ENCODE measurements around the gene AHNAK. TPM values are rescaled to one million over a fixed set of nuclear protein-coding genes. Genes with fewer than 3 reads are reported as not detected.

The AHNAK gene
- total RNA-seq, 1 donor from 2014 or later: 96.5 TPM

DNA sequence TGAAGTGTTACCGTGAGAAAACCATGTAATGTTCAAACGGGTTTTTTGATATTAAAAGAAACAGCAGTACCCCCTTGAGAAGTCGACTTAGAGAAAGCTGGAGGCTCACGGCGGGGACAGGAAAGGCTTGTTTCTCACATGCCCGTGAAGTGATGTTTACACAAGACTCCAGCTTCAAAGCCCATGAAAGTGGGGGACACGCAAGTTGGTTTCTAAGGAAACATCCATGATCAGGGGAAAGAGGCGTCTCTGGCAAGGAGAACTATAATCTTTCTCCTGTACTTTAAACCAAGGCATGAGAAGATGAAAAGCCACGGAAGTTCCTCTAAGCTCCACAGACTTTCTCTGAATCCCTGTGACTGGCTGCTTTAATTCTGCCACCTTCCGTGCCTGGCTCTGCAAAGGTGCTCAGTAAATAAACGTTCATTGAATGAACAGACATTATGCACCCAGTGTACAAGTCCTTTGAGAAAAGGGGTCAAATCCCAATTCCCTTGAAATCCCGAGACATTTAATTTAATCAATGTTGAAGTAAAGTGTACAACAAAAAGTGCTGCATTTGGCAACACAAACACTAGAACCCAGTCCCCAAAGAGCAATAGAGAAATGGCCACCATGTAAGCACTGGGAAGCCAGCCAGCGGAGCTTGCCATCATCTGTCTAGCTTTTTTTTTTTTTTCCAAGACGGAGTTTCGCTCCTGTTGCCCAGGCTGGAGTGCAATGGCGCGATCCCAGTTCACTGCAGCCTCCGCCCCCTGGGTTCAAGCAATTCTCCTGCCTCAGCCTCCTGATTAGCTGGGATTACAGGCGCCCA is 58.7 kb downstream of the AHNAK start:
- intact Hi-C loops (cut with micrococcal nuclease): no loop called here
- no peaks in the 10 kb centered on the region for H3K36me3 Mint-ChIP-seq (ENCODE audit: low read depth)
- DNase-seq (ENCODE audit: low spot score): no peak
- no peaks in the 10 kb centered on the region for H3K4me1 Mint-ChIP-seq (ENCODE audit: low read depth)
- no peak overlapping the region for H3K4me3 Mint-ChIP-seq
- H3K9me3 Mint-ChIP-seq: no peaks in the 10 kb centered on the region
- H3K27ac Mint-ChIP-seq: no peak overlapping the region
- H3K27me3 Mint-ChIP-seq (ENCODE audit: insufficient read depth): peaks cover 6% of the 10 kb centered on the region

GRCh38 chr11:62487136-62487535 is 59.5 kb downstream of the AHNAK start:
- Mint-ChIP-seq H3K27ac (no peak overlapping the region), H3K9me3 (no peaks in the 10 kb centered on the region), H3K4me1 (ENCODE audit: low read depth) (no peaks in the 10 kb centered on the region), H3K36me3 (ENCODE audit: low read depth) (no peaks in the 10 kb centered on the region), H3K4me3 (no peak overlapping the region), H3K27me3 (ENCODE audit: insufficient read depth) (peaks cover 6% of the 10 kb centered on the region)
- no peak for DNase-seq (ENCODE audit: low spot score)
- intact Hi-C loops (cut with micrococcal nuclease): no loop called here

- Mint-ChIP-seq H3K4me1 (ENCODE audit: low read depth) (no peaks in the 10 kb centered on the region), H3K4me3 (no peak overlapping the region), H3K27me3 (ENCODE audit: insufficient read depth) (peaks cover 4% of the 10 kb centered on the region), H3K27ac (no peak overlapping the region), H3K36me3 (ENCODE audit: low read depth) (no peaks in the 10 kb centered on the region), H3K9me3 (no peaks in the 10 kb centered on the region)
- DNase-seq (ENCODE audit: low spot score): no peak
- intact Hi-C loops (cut with micrococcal nuclease): loop anchor here (5.0 kb wide), 1 partner anchor 92 kb away; no protein-coding TSS in a partner anchor
These were observed 62.3 kb downstream of the AHNAK start for GRCh38 chr11:62484352-62484751.

GRCh38 chr11:62482753-62483152 is 63.9 kb downstream of the AHNAK start:
- peaks cover 4% of the 10 kb centered on the region for H3K27me3 Mint-ChIP-seq (ENCODE audit: insufficient read depth)

GRCh38 chr11:62479631-62480201 is 66.9 kb downstream of the AHNAK start:
- no peaks in the 10 kb centered on the region for H3K36me3 Mint-ChIP-seq (ENCODE audit: low read depth)
- DNase-seq (ENCODE audit: low spot score): no peak
- no peaks in the 10 kb centered on the region for H3K4me1 Mint-ChIP-seq (ENCODE audit: low read depth)
- intact Hi-C loops (cut with micrococcal nuclease): loop anchor here (5.0 kb wide), 1 partner anchor 87 kb away; no protein-coding TSS in a partner anchor
- H3K9me3 Mint-ChIP-seq: no peaks in the 10 kb centered on the region
- no peak overlapping the region for H3K4me3 Mint-ChIP-seq
- peaks cover 1% of the 10 kb centered on the region for H3K27me3 Mint-ChIP-seq (ENCODE audit: insufficient read depth)
- H3K27ac Mint-ChIP-seq: no peak overlapping the region

More at GRCh38 chr11:62482753-62483152, 63.9 kb downstream of the AHNAK start:
- Mint-ChIP-seq H3K27ac (no peak overlapping the region), H3K9me3 (no peaks in the 10 kb centered on the region), H3K36me3 (ENCODE audit: low read depth) (no peaks in the 10 kb centered on the region), H3K4me3 (no peak overlapping the region), H3K4me1 (ENCODE audit: low read depth) (no peaks in the 10 kb centered on the region)
- DNase-seq (ENCODE audit: low spot score): no peak
- intact Hi-C loops (cut with micrococcal nuclease): loop anchor here (5.0 kb wide), 1 partner anchor 90 kb away; no protein-coding TSS in a partner anchor

GRCh38 chr11:62477927-62478326 is 68.7 kb downstream of the AHNAK start:
- Mint-ChIP-seq H3K27ac (no peak overlapping the region), H3K4me1 (ENCODE audit: low read depth) (no peaks in the 10 kb centered on the region), H3K27me3 (ENCODE audit: insufficient read depth) (no peaks in the 10 kb centered on the region), H3K36me3 (ENCODE audit: low read depth) (no peaks in the 10 kb centered on the region), H3K4me3 (no peak overlapping the region), H3K9me3 (no peaks in the 10 kb centered on the region)
- DNase-seq (ENCODE audit: low spot score): no peak
- intact Hi-C loops (cut with micrococcal nuclease): no loop called here

GRCh38 chr11:62472063-62472884 is 74.3 kb downstream of the AHNAK start:
- peaks cover 7% of the 10 kb centered on the region for H3K4me1 Mint-ChIP-seq (ENCODE audit: low read depth)
- no peak for DNase-seq (ENCODE audit: low spot score)

DNA sequence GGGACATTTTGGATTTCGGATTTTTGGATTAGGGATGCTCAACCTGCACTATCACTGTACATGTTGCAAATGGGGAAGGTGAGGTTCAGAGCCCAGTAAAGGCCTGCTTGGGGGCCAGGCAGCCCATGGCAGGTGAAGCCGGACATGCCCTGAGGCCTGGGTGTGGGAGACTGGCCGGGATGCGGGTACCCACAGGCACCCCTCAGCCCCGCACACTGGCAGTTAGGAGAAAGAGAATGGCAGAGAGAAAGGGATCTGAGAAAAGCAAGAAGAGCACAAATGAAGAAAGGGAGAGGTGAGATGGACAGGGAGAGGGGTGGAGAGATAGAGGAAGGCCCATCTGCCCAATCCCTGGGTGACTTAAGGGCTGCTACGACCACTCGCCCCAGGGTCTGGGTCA is 75.0 kb downstream of the AHNAK start:
- Mint-ChIP-seq H3K9me3 (no peaks in the 10 kb centered on the region), H3K27me3 (ENCODE audit: insufficient read depth) (no peaks in the 10 kb centered on the region), H3K36me3 (ENCODE audit: low read depth) (no peaks in the 10 kb centered on the region), H3K4me3 (no peak overlapping the region), H3K4me1 (ENCODE audit: low read depth) (peaks cover 7% of the 10 kb centered on the region), H3K27ac (no peak overlapping the region)
- no peak for DNase-seq (ENCODE audit: low spot score)
- intact Hi-C loops (cut with micrococcal nuclease): no loop called here

More at GRCh38 chr11:62472063-62472884, 74.3 kb downstream of the AHNAK start:
- intact Hi-C loops (cut with micrococcal nuclease): no loop called here
- Mint-ChIP-seq H3K9me3 (no peaks in the 10 kb centered on the region), H3K27me3 (ENCODE audit: insufficient read depth) (no peaks in the 10 kb centered on the region), H3K4me3 (no peak overlapping the region), H3K36me3 (ENCODE audit: low read depth) (no peaks in the 10 kb centered on the region), H3K27ac (no peak overlapping the region)

DNA sequence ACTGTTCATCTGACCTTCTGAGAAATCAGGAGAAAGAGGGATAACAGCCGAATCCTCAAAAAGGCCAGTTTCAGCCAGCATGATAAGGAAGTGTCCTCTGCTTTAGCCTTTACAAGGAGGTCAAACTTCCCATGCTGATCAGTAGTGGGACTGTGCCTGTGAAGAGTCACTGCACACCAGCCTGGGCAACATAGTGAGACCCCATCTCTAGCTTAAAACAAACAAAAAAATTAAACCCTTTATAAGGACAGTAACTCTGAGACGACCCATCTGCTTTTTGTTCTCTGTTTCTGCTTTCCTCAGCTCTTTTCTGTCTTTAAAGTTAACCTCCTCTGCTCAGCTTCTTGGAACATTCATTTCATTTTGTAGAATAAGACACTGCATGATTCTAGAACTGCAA is 78.0 kb downstream of the AHNAK start:
- peaks cover 7% of the 10 kb centered on the region for H3K4me1 Mint-ChIP-seq (ENCODE audit: low read depth)
- no peak overlapping the region for H3K27ac Mint-ChIP-seq
- H3K4me3 Mint-ChIP-seq: no peak overlapping the region
- H3K9me3 Mint-ChIP-seq: no peaks in the 10 kb centered on the region
- intact Hi-C loops (cut with micrococcal nuclease): no loop called here
- H3K36me3 Mint-ChIP-seq (ENCODE audit: low read depth): no peaks in the 10 kb centered on the region
- no peaks in the 10 kb centered on the region for H3K27me3 Mint-ChIP-seq (ENCODE audit: insufficient read depth)
- no peak for DNase-seq (ENCODE audit: low spot score)

- H3K4me3 Mint-ChIP-seq: no peak overlapping the region
- H3K36me3 Mint-ChIP-seq (ENCODE audit: low read depth): no peaks in the 10 kb centered on the region
- DNase-seq (ENCODE audit: low spot score): no peak
- H3K27me3 Mint-ChIP-seq (ENCODE audit: insufficient read depth): peaks cover 3% of the 10 kb centered on the region
- peaks cover 4% of the 10 kb centered on the region for H3K4me1 Mint-ChIP-seq (ENCODE audit: low read depth)
- intact Hi-C loops (cut with micrococcal nuclease): no loop called here
- H3K9me3 Mint-ChIP-seq: no peaks in the 10 kb centered on the region
- no peak overlapping the region for H3K27ac Mint-ChIP-seq
These were observed 80.2 kb downstream of the AHNAK start for GRCh38 chr11:62466444-62466843.

GRCh38 chr11:62464655-62465054 is 82.0 kb downstream of the AHNAK start:
- Mint-ChIP-seq H3K4me3 (no peak overlapping the region), H3K36me3 (ENCODE audit: low read depth) (no peaks in the 10 kb centered on the region), H3K4me1 (ENCODE audit: low read depth) (peaks cover 4% of the 10 kb centered on the region), H3K27me3 (ENCODE audit: insufficient read depth) (peaks cover 3% of the 10 kb centered on the region), H3K27ac (no peak overlapping the region), H3K9me3 (no peaks in the 10 kb centered on the region)
- DNase-seq (ENCODE audit: low spot score): no peak
- intact Hi-C loops (cut with micrococcal nuclease): no loop called here

GRCh38 chr11:62463121-62463542 is 83.5 kb downstream of the AHNAK start:
- no peaks in the 10 kb centered on the region for H3K36me3 Mint-ChIP-seq (ENCODE audit: low read depth)
- H3K4me3 Mint-ChIP-seq: no peak overlapping the region
- no peak overlapping the region for H3K27ac Mint-ChIP-seq
- no peaks in the 10 kb centered on the region for H3K9me3 Mint-ChIP-seq
- peaks cover 4% of the 10 kb centered on the region for H3K4me1 Mint-ChIP-seq (ENCODE audit: low read depth)
- no peak for DNase-seq (ENCODE audit: low spot score)
- peaks cover 3% of the 10 kb centered on the region for H3K27me3 Mint-ChIP-seq (ENCODE audit: insufficient read depth)
- intact Hi-C loops (cut with micrococcal nuclease): no loop called here

DNA sequence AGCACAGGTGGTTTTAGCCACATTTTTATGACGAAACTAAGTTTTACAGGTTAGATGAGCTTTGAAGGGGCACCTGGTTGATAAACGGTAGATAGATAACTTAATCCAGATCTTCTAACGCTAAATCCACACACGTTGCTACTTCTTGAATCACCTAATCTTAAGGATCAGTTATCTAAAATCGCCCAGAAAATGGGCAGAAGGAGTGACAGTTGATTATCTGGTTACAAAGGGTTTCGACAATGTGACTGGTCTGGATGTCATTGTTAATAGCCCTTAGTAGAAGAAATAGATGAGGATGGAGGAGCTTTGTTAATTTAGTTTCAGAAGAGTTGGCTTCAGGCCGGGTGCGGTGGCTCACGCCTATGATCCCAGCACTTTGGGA is 84.1 kb downstream of the AHNAK start:
- Mint-ChIP-seq H3K9me3 (no peaks in the 10 kb centered on the region), H3K27ac (no peak overlapping the region), H3K4me1 (ENCODE audit: low read depth) (peaks cover 4% of the 10 kb centered on the region), H3K36me3 (ENCODE audit: low read depth) (no peaks in the 10 kb centered on the region), H3K4me3 (no peak overlapping the region), H3K27me3 (ENCODE audit: insufficient read depth) (peaks cover 3% of the 10 kb centered on the region)
- intact Hi-C loops (cut with micrococcal nuclease): no loop called here
- DNase-seq (ENCODE audit: low spot score): no peak

All from activated T-helper 1 cell treated with anti-CD3 and anti-CD28 coated beads, Interleukin-12 subunit alpha, Interleukin-12 subunit beta, Interleukin-2, Interleukin-4 antibody, amounts not matched to agents 30 ng/mL and 10 ng/mL and 1 ng/mL, durations not matched to agents 14 hours and 24 hours and 36 hours (primary cell).